Breast epithelium (tissue), 3 donors: ENCODE measurements around the gene HMCN2.

ENCODE experiments used
- POLR2A ChIP-seq: fragments of 450-650 bp; IDR thresholded peaks from one replicate; pipeline ENCODE4 v1.6.1; 2016; ENCODE audit warnings: antibody characterized with exemption, mild to moderate bottlenecking, moderate library complexity
- TF ChIP-seq, protein P1 (sequence below), 3 donors: fragments of 450-650 bp; IDR thresholded peaks; one replicate each; pipeline ENCODE4 v1.5.1; 2016 to 2017; ENCODE audit warnings: antibody characterized with exemption in 3 of 3, mild to moderate bottlenecking in 3 of 3, moderate library complexity in 3 of 3

DNA sequence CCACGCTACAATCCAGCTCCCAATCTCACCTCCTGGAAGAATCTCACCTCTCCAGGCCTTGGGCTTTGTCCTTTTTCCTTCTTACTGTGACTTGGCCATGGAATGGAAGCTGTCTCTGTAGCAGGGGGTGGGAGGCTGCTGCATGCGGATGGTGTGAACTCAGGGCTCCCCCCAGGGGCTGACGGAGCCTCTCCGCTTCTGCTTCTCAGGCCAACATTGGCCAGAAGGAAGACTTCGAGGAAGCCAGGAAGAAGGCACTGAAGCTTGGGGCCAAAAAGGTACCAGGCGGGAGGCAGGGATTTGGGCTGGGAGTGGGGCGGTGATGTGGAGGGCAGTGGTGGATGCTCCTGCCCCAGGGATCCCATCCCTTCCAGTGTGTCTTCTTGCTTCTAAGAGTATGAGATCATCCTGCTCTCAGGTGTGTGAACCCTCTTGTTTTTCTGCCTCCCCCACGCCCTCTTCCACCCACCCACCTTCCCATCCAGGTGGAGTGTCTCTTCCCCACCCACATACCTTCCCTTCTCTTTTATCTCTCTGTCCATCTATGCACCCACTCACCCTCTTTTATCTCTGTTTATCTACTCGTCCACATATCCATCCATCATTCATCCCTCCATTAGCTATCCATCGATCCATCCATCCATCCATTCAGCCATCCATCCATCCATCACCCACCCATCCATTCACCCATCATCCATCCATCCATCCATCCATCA, 188.7 kb downstream of the HMCN2 start:
- TF ChIP-seq, protein P1, sequence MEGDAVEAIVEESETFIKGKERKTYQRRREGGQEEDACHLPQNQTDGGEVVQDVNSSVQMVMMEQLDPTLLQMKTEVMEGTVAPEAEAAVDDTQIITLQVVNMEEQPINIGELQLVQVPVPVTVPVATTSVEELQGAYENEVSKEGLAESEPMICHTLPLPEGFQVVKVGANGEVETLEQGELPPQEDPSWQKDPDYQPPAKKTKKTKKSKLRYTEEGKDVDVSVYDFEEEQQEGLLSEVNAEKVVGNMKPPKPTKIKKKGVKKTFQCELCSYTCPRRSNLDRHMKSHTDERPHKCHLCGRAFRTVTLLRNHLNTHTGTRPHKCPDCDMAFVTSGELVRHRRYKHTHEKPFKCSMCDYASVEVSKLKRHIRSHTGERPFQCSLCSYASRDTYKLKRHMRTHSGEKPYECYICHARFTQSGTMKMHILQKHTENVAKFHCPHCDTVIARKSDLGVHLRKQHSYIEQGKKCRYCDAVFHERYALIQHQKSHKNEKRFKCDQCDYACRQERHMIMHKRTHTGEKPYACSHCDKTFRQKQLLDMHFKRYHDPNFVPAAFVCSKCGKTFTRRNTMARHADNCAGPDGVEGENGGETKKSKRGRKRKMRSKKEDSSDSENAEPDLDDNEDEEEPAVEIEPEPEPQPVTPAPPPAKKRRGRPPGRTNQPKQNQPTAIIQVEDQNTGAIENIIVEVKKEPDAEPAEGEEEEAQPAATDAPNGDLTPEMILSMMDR (IDR thresholded peaks at IDR 0.05), result no peak
- TF ChIP-seq POLR2A, result no peak
